Ecto neural progenitor cell (in vitro differentiated cells): Measurements from ENCODE around the gene ATP8B4.

Experiments used
- DNase-seq: peaks from one replicate; pipeline ENCODE4 v3.0.0-alpha.2; 2018; ENCODE audit warnings: low spot score

ATP8B4 gene

GRCh38 chr15:49857496-49858475 is 261.2 kb downstream of the ATP8B4 start:
- DNase-seq = no peak

GRCh38 chr15:49855917-49856637 is 263.0 kb downstream of the ATP8B4 start:
- DNase-seq = no peak

GRCh38 chr15:49852756-49853155 is 266.3 kb downstream of the ATP8B4 start:
- DNase-seq = no peak

GRCh38 chr15:49848807-49849206 is 270.2 kb downstream of the ATP8B4 start:
- no peak for DNase-seq

GRCh38 chr15:49848282-49848724 is 270.7 kb downstream of the ATP8B4 start:
- no peak for DNase-seq

GRCh38 chr15:49847423-49848281 is 271.4 kb downstream of the ATP8B4 start:
- no peak for DNase-seq

GRCh38 chr15:49844390-49844789 is 274.6 kb downstream of the ATP8B4 start:
- no peak for DNase-seq

- DNase-seq = no peak
Measured at GRCh38 chr15:49843725-49844124, 275.3 kb downstream of the ATP8B4 start.

- DNase-seq = no peak
Measured at GRCh38 chr15:49842031-49842730, 276.9 kb downstream of the ATP8B4 start.

GRCh38 chr15:49832511-49832910 is 286.5 kb downstream of the ATP8B4 start:
- DNase-seq = peak; percentile 50

GRCh38 chr15:49831206-49831965 is 287.6 kb downstream of the ATP8B4 start:
- DNase-seq = no peak

GRCh38 chr15:49830391-49830790 is 288.6 kb downstream of the ATP8B4 start:
- no peak for DNase-seq

GRCh38 chr15:49827311-49827710 is 291.7 kb downstream of the ATP8B4 start:
- DNase-seq = no peak

- DNase-seq = no peak
Measured at GRCh38 chr15:49826640-49827234, 292.3 kb downstream of the ATP8B4 start.

GRCh38 chr15:49824775-49825099 is 294.3 kb downstream of the ATP8B4 start:
- no peak for DNase-seq

GRCh38 chr15:49823987-49824774 is 294.9 kb downstream of the ATP8B4 start:
- DNase-seq = no peak

- no peak for DNase-seq
Measured at GRCh38 chr15:49817100-49817499, 301.9 kb downstream of the ATP8B4 start.

GRCh38 chr15:49815950-49816349 is 303.1 kb downstream of the ATP8B4 start:
- no peak for DNase-seq

- no peak for DNase-seq
Measured at GRCh38 chr15:49815526-49815925, 303.5 kb downstream of the ATP8B4 start.

GRCh38 chr15:49814709-49815108 is 304.3 kb downstream of the ATP8B4 start:
- DNase-seq = no peak
